HFFc6 (cell line): ENCODE measurements around the gene GYPC. TPM values are rescaled to one million over a fixed set of nuclear protein-coding genes. Genes with fewer than 3 reads are reported as not detected.
A peak's percentile ranks its signal among the peaks of the same experiment; 100 is the strongest.

Experiments used
- DNase-seq: peaks from one replicate; pipeline ENCODE4 v3.0.0-alpha.2; 2018
- H3K27ac Mint-ChIP-seq: 2 replicates; pipeline ENCODE4 v1.8.0; 2020; ENCODE audit warnings: mild to moderate bottlenecking, mixed read lengths
- H3K27me3 Mint-ChIP-seq: 2 replicates; pipeline ENCODE4 v1.8.0; 2021; ENCODE audit warnings: mild to moderate bottlenecking, moderate library complexity, mixed read lengths; ENCODE audit not compliant: insufficient read depth
- H3K36me3 Mint-ChIP-seq: 2 replicates; pipeline ENCODE4 v1.8.0; 2021; ENCODE audit warnings: low read depth, mixed read lengths
- H3K4me1 Mint-ChIP-seq: 2 replicates; pipeline ENCODE4 v1.8.0; 2020; ENCODE audit warnings: low read depth, mixed read lengths
- H3K4me3 Mint-ChIP-seq: 2 replicates; pipeline ENCODE4 v1.8.0; 2020; ENCODE audit warnings: mild to moderate bottlenecking, moderate library complexity, mixed read lengths
- H3K9me3 Mint-ChIP-seq: 2 replicates; pipeline ENCODE4 v1.8.0; 2020; ENCODE audit warnings: mild to moderate bottlenecking, mixed read lengths
- total RNA-seq, 6 experiments: library from RNA; stranded (reverse); fragmentation: NEBNext Ultra II Directional; extraction: Animal tissue kit (Norgen Biotek cat#: 25700); gene quantifications; 2 replicates in 1 of 6; 3 replicates in 5 of 6; pipeline ENCODE4 v1.2.3, GENCODE V29; 2021
- TF ChIP-seq, protein P1 (sequence below): fragments of 200-600 bp; sonication (generic); IDR thresholded peaks from 2 replicates; pipeline ENCODE4 v1.5.0; 2021; ENCODE audit warnings: antibody characterized with exemption, mild to moderate bottlenecking

The GYPC gene
- total RNA-seq, 6 experiments from 2014 or later: 19.4 to 29.6 (median 21.3) TPM

DNA sequence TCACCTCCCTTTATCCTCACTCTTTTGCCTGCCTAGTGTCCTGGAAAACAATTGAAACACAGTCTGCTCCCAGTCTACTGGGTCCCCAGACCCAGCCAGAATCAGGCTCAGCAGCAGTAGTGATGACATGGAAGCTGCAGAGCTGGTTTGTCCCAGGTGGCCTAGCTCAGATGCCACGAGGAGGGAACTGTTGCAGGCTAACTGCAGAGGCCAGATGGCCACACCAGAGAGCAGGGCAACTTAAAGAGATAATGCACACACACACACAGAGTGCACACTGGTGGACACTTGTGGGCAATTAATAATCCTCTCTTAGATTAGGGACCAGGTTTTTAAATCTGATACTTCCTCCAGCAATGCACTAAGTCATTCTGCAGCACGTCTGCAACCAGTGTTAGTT, 42.4 kb downstream of the GYPC start:
- DNase-seq: no peak
- peaks cover 14% of the 10 kb centered on the region; the same call in 1 of the 2 replicates for H3K36me3 Mint-ChIP-seq
- H3K27me3 Mint-ChIP-seq: peaks cover 5% of the 10 kb centered on the region; the same call in 1 of the 2 replicates
- H3K4me1 Mint-ChIP-seq: 0 out of 2 replicates have a peak, but pooled peaks cover 10% of the 10 kb centered on the region
- TF ChIP-seq, protein P1, sequence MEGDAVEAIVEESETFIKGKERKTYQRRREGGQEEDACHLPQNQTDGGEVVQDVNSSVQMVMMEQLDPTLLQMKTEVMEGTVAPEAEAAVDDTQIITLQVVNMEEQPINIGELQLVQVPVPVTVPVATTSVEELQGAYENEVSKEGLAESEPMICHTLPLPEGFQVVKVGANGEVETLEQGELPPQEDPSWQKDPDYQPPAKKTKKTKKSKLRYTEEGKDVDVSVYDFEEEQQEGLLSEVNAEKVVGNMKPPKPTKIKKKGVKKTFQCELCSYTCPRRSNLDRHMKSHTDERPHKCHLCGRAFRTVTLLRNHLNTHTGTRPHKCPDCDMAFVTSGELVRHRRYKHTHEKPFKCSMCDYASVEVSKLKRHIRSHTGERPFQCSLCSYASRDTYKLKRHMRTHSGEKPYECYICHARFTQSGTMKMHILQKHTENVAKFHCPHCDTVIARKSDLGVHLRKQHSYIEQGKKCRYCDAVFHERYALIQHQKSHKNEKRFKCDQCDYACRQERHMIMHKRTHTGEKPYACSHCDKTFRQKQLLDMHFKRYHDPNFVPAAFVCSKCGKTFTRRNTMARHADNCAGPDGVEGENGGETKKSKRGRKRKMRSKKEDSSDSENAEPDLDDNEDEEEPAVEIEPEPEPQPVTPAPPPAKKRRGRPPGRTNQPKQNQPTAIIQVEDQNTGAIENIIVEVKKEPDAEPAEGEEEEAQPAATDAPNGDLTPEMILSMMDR: no peak
- no peak overlapping the region for H3K4me3 Mint-ChIP-seq
- no peak overlapping the region for H3K27ac Mint-ChIP-seq
- H3K9me3 Mint-ChIP-seq: no peaks in the 10 kb centered on the region

DNA sequence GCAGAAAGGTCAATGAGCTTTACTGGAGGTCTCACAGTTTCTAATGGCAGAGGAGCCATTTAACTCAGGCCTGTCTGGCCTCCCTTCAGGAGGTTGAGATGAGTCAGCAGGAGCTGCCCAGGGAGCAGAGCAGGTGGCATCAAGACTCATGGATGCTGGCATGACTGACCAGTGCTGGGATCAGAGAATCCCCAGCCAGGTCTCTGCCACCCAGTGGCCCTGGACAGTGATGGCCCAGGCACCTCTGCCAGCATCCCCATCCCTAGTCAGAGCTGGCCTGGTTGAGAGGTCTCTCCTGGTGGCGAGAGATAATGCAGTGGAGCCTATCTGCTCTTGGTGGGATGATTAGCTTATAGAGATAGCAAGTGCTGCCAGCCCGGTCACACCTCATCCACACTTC, 43.1 kb downstream of the GYPC start:
- H3K27ac Mint-ChIP-seq: no peak overlapping the region
- no peaks in the 10 kb centered on the region for H3K9me3 Mint-ChIP-seq
- H3K27me3 Mint-ChIP-seq: peaks cover 6% of the 10 kb centered on the region; the same call in 1 of the 2 replicates
- H3K4me3 Mint-ChIP-seq: no peak overlapping the region
- TF ChIP-seq, protein P1: no peak
- peaks cover 12% of the 10 kb centered on the region; the same call in 1 of the 2 replicates for H3K36me3 Mint-ChIP-seq
- H3K4me1 Mint-ChIP-seq: 0 out of 2 replicates have a peak, but pooled peaks cover 10% of the 10 kb centered on the region
- no peak for DNase-seq

DNA sequence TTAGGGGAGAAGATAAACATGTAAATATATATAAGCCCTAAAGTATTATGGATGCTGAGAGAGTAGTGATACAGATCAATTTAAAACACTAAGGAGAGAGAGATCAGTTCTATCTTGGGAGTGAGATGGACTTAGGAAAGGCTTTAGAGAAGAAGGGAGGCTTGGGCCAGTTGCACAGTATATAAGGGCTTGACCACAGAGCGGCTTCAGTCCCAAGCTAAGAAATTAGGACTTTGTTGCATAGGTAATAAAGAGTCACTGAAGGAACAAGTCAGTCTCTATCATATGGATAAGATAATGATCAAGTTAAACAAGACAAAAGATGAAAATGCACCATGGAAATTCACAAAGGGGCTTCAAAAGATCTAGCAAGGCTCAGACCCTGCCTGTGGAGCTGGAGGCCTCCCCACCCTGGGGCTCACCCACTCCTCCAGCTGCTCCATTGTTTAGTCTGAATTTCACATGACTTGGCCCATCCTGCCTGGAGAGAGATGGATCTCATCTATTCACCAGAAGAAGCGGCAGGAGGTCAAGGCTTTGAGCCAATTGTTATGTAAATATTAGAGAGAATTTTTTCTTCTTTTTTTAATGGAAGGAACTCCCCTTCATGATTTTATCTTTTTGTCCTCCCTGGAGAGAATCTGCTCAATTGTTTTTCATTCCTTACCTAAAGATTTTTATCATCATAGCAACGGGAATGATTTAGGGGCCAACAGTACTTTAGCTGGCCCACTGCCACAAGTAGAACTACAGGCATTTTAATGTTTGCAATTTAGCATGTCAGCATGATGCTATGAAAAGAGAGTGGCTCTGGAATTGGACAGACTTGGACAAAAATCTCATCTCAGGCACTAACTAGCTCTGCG, 44.0 kb downstream of the GYPC start:
- H3K4me3 Mint-ChIP-seq: no peak overlapping the region
- peaks cover 6% of the 10 kb centered on the region; the same call in 1 of the 2 replicates for H3K27me3 Mint-ChIP-seq
- TF ChIP-seq, protein P1: no peak
- no peak for DNase-seq
- 0 out of 2 replicates have a peak, but pooled peaks cover 10% of the 10 kb centered on the region for H3K4me1 Mint-ChIP-seq
- H3K36me3 Mint-ChIP-seq: peaks cover 8% of the 10 kb centered on the region; the same call in 1 of the 2 replicates
- H3K9me3 Mint-ChIP-seq: no peaks in the 10 kb centered on the region
- H3K27ac Mint-ChIP-seq: peak overlapping the region; percentile 20; the same call in 1 of the 2 replicates

- no peak overlapping the region for H3K4me3 Mint-ChIP-seq
- peaks cover 6% of the 10 kb centered on the region; the same call in 1 of the 2 replicates for H3K27me3 Mint-ChIP-seq
- TF ChIP-seq, protein P1: no peak
- peak; percentile 9 for DNase-seq
- H3K27ac Mint-ChIP-seq: peak overlapping the region; percentile 20; the same call in 1 of the 2 replicates
- no peaks in the 10 kb centered on the region for H3K9me3 Mint-ChIP-seq
- 0 out of 2 replicates have a peak, but pooled peaks cover 10% of the 10 kb centered on the region for H3K4me1 Mint-ChIP-seq
- H3K36me3 Mint-ChIP-seq: peaks cover 8% of the 10 kb centered on the region; the same call in 1 of the 2 replicates
Measured at GRCh38 chr2:126700677-126701076, 44.7 kb downstream of the GYPC start.

DNA sequence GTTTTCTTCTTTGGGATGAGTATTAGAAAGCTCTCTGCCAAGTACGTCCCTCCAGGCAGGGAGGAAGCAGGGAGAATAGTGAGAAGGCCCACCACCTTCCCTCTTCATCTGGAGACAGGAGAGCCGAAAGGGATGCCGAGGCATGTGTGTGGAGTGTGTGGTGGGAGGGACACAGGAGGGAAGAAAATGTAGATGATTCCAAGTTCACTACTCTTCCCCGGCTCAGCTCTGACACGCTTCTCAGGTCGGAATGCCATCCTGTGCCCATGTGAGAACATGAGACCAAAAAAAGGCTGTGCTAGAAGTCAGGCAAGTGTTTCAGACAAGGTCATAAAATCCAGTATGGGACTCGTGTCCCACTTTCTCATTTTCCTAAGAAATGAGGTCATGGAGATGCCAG, 47.4 kb downstream of the GYPC start:
- H3K9me3 Mint-ChIP-seq: no peaks in the 10 kb centered on the region
- H3K4me3 Mint-ChIP-seq: no peak overlapping the region
- TF ChIP-seq, protein P1: no peak
- H3K27me3 Mint-ChIP-seq: peaks cover 12% of the 10 kb centered on the region; the same call in 1 of the 2 replicates
- H3K36me3 Mint-ChIP-seq: no peaks in the 10 kb centered on the region
- no peak overlapping the region for H3K27ac Mint-ChIP-seq
- no peak for DNase-seq
- H3K4me1 Mint-ChIP-seq: 0 out of 2 replicates have a peak, but pooled peaks cover 10% of the 10 kb centered on the region
